ENCODE measurements around the gene ATAD5.
"Not testable (repeated sequence)": the region's sequence is repeated elsewhere in the genome, so short reads cannot be mapped to it uniquely, and the experiment has no call there.

ATAD5 gene

GRCh38 chr17:30917050-30917449 is 85.3 kb downstream of the ATAD5 start:
- DNase-seq: no peak

DNA sequence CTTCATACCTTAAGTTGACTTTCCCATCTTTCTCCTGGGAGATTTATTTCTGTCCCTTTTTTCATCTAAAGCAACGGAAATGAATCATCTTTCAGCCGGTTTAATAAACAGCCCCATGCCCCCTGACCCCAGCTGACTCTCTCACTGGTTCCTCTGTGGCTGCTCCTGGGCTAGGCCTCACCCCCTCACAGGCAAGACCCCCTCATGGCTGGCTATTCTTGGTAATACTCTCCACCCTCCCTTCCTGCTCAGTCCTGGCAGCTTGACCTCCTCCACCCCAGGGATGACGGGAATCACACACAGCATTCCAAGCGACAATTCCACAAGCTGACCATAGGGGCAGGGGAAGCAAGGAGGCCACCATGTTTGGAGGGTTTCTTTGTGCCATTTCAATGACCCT is 88.5 kb downstream of the ATAD5 start:
- DNase-seq: no peak

DNA sequence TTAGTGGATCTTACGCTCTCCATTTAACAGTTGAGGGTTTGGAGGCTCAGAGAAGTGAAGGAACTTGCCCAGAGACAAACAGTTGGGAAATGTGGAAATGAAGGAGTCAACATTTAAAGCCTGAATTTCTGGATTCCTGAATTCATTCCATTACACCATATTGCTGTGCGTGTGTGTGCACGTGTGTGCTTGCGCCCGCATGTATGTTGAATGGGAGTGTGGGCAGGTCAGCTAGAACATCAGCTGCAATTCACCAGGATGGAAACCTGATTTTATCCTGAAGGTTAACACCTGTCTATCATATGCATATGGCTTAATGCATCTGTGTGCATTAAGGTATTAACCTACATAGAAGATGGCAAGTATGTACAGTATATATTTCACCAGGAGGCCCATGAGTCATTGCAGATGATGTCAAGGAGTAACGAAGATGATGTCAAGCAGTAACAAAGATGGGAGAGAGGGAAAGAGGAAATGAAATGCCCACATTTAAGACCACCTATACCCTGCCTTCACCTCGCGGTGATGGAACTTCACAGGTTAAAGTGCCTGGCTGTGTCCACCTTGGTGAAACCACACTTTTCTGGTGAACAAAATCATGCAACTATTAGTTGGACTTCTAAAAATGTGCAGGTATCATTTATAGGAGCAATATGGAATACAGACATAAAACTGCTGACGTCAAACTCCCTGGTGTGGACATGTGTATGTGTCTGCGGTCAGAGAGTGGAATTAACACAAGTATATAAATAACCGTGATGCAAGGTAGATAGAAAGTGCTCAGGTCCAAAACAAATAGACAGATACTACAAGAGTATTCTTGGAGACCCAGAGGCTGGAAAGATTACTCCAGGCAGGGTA is 89.1 kb downstream of the ATAD5 start:
- DNase-seq: no peak

DNA sequence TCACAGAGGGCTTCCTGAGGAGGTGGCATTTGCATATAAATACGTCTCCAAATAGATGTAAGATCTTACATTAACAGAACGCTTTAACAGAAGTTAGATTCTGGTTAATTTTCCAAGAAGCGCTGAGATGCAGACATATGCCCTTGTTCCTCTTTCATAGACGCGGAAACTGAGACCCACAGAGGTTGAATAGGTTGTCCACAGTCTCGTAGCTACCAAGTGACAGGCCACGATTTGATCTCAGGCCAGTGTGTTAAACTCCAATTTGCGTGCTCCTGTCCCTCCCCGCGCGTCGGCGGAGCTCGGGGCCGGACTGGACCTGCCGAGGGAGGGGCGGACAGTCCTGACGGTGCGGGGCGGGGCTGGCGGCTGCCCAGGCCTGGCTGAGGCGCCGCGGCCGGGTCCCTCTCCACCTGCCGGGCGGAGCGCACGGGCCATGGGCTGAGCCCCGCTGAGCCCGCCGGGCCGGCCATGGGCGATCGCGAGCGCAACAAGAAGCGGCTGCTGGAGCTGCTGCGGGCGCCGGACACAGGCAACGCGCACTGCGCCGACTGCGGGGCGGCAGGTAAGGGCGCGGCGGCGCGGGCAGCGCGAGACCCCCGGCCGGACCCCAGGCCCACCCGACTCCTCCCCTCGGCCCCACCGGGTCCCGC is 89.9 kb downstream of the ATAD5 start, which contains the start of gene ADAP2:
Gene ADAP2, plus strand, starts transcription at position 402 of the 653 bp plus-strand sequence. Its CDS starts 70 bp downstream, at position 472.
- no peak for DNase-seq

DNA sequence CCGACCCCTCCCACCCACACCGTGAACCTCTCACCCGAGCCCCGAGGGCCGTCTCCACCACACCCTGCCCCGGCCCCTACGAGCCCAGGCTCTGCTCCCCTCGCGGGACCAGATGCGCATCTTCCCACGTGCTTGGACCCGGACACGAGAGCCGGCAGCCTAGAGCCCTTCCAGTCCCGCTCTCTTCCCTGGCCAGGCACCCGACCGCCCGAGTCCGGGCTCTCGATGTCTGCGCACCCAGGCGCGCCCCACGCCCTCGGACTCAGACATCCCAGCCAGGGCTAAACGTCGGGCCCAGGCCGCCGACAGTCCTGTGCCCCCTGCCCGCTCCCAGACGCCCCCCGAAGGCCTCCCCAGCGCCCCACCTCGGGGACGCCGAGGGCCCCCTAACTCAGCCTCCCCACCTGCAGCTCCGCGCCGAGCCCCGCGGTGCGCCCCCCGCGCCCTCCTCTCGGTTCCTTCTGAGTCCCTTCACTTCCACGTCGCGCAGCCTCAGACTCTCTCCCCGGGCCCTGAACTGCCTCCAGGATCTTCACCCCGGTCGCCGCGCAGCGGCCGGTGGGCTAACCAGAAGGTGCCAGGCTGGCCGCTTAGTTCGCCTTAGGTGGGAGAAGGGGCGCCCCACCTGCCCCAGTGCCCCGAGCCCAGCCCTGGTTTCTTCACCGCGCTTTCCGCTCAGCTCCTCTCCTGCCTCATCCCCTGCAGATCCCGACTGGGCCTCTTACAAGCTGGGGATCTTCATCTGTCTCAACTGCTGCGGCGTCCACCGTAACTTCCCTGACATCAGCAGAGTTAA is 90.7 kb downstream of the ATAD5 start:
- no peak for DNase-seq

GRCh38 chr17:30924341-30924740 is 92.6 kb downstream of the ATAD5 start:
- no peak for DNase-seq

GRCh38 chr17:30926516-30926915 is 94.8 kb downstream of the ATAD5 start:
- no peak for DNase-seq

GRCh38 chr17:30927756-30928155 is 96.0 kb downstream of the ATAD5 start:
- DNase-seq: no peak

- no peak for DNase-seq
Measured at GRCh38 chr17:30928584-30928983, 96.8 kb downstream of the ATAD5 start.

DNA sequence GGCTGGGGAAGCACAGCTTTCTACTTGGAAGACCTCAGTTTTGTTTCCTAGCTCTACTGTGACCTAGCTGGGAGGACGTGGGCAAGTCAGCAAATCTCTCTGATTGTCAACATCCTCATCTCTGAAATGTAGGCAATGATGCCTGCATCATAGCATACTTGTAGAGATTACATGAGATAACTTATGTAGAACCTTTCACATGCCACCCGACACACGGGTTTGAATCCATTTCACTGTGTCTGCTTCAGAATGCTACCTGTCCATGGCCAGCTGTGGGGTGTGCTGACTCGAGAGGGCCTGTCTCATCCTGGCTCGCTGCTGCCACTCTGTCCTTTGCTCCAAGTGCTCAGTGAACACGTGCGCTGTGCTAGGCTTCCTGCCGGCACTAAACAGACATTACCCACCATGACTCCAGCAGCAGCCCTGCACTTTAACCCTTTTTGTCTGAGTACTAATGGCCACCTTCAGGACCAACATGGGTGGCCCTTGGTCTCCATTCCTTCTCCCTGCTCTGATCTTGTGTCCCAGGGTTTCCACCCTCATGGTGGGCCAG is 97.4 kb downstream of the ATAD5 start:
- no peak for DNase-seq

DNA sequence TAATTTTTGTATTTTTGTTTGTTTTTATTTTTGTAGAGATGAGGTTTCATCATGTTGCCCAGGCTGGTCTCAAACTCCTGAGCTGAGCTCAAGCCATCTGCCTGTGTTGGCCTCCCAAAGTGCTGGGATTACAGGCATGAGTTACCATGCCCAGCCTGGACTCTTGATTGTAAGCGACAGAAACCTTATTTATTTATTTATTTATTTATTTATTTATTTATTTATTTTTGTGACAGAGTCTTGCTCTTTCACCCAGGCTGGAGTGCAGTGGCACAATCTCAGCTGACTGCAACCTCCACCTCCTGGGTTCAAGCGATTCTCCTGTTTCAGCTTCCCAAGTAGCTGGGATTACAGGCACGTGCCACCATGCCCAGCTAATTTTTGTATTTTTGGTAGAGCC is 98.1 kb downstream of the ATAD5 start:
- not testable (repeated sequence) for DNase-seq

- DNase-seq: no peak
Measured at GRCh38 chr17:30930495-30930894, 98.7 kb downstream of the ATAD5 start.

GRCh38 chr17:30931582-30931981 is 99.8 kb downstream of the ATAD5 start:
- not testable (repeated sequence) for DNase-seq

DNA sequence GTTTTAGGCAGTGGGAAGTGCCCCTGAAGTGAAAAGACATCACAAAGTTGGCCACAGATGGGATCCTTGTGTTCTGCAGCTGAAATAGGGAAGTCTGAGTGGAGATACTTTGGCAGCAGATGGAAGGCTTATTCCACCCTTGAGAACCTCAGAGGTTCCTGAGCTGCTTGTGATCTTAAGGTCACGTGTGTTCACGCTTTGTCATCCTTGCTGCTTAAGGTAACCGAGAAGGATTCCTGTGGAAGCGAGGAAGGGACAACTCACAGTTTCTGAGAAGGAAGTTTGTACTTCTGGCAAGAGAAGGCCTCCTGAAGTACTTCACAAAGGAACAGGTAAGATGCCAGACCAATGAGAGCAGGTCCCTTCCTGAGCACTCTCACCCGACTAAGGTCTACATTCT is 102.2 kb downstream of the ATAD5 start:
- DNase-seq: no peak

DNA sequence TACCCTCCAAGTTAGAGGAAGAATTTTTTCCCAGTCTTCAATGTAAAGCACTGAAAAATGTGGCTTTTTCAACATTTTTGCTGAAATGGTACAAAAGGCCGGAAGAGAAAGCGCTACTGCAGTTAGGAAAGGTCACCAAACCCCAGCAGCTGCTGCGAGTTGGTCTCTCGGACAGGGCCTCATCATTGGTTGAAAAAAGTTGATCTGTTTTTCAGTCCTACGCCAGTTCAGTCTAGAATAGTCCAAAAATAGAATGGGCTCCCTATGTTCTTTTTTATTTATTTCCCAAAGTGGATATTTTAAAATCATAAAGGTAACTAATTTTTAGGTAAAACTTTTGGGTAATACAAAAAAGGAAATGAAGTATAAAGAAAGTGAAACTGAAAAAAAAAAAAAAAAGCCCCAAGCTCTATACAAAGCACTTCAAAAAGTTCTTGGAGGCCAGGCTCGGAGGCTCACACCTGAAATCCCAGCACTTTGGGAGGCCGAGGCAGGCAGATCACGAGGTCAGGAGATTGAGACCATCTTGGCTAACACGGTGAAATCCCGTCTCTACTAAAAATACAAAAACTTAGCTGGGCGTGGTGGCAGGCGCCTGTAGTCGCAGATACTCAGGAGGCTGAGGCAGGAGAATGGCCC is 107.4 kb downstream of the ATAD5 start:
- DNase-seq: no peak

DNA sequence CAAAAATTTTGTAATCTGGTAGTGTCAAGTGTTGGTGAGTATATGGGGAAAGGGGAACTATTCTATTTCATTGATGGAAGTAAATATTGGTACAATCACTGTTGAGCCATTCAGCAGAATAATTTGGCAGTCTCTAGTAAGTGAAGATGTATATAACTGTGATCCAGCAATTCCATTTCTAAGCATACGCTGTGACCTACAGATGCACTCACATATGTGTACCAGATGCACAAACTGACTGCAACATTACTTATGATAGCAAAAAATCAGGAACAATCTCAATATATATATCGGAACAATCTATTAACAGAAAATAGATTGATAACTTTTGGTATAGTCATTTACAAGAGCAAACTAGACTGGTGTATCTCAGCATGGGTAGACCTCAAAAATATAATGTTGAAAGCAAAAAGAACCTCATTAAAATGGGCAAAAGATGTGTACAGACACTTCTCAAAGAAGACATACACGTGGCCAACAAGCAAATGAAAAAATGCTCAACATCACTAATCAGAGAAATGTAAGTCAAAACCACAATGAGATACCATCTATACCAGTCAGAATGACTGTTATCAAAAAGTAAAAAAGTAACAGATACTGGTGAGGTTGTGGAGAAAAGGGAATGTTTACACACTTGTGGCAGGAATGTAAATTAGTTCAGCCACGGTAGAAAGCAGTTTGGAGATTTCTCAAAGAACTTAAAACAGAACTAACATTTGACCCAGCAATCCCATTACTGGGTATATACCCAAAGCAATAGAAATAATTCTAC is 110.7 kb downstream of the ATAD5 start:
- DNase-seq: no peak

Measured in activated effector memory CD4-positive, alpha-beta T cell treated with Interleukin-2 at 50 U/mL for 16 hours (primary cell).